OCI-LY1 (cell line): ENCODE data around the gene SFXN2.

ENCODE experiments used
- H2AFZ ChIP-seq: fragments of 200-600 bp; sonication (generic), shearing (Covaris generic); 2 replicates; pipeline ENCODE4 v1.6.0; 2014; ENCODE audit warnings: antibody characterized with exemption, mild to moderate bottlenecking, low read length
- H3F3A ChIP-seq: fragments of 200-600 bp; sonication (generic), shearing (Covaris generic); 2 replicates; pipeline ENCODE4 v1.6.0; 2014; ENCODE audit warnings: mild to moderate bottlenecking, antibody characterized with exemption, low read length, moderate library complexity; ENCODE audit not compliant: insufficient read depth
- H3K27ac ChIP-seq: fragments of 200-600 bp; sonication (generic); 2 replicates; pipeline ENCODE4 v1.5.1; 2014; ENCODE audit warnings: low read length, mixed run types, mild to moderate bottlenecking, low read depth; ENCODE audit not compliant: poor library complexity, severe bottlenecking
- H3K27me3 ChIP-seq: fragments of 200-600 bp; sonication (generic); 2 replicates; pipeline ENCODE4 v1.6.0; 2014; ENCODE audit warnings: antibody characterized with exemption, mild to moderate bottlenecking, low read length, moderate library complexity; ENCODE audit not compliant: insufficient read depth
- H3K36me3 ChIP-seq: fragments of 200-600 bp; sonication (generic); 2 replicates; pipeline ENCODE4 v1.6.1; 2014; ENCODE audit warnings: mild to moderate bottlenecking, antibody characterized with exemption, low read length, moderate library complexity, mixed read lengths; ENCODE audit not compliant: insufficient read depth
- H3K4me1 ChIP-seq: fragments of 200-600 bp; sonication (generic); 2 replicates; pipeline ENCODE4 v1.5.1; 2014; ENCODE audit warnings: mild to moderate bottlenecking, low read length, moderate library complexity; ENCODE audit not compliant: insufficient read depth, severe bottlenecking
- H3K4me2 ChIP-seq: fragments of 200-600 bp; sonication (generic), shearing (Covaris generic); 2 replicates; pipeline ENCODE4 v1.6.1; 2014; ENCODE audit warnings: low read length
- H3K4me3 ChIP-seq: fragments of 200-600 bp; sonication (generic); 2 replicates; pipeline ENCODE4 v1.5.1; 2014; ENCODE audit warnings: low read length, low read depth, mild to moderate bottlenecking, mixed read lengths; ENCODE audit not compliant: poor library complexity, severe bottlenecking
- H3K79me2 ChIP-seq: fragments of 200-600 bp; shearing (Covaris generic); 2 replicates; pipeline ENCODE4 v1.6.1; 2016; ENCODE audit warnings: mixed run types, low read length, mixed read lengths; ENCODE audit not compliant: insufficient read depth
- H3K9ac ChIP-seq: fragments of 200-600 bp; sonication (generic), shearing (Covaris generic); 2 replicates; pipeline ENCODE4 v1.6.1; 2014; ENCODE audit warnings: mild to moderate bottlenecking, low read length, mixed read lengths
- H3K9me2 ChIP-seq: fragments of 200-600 bp; sonication (generic), shearing (Covaris generic); 2 replicates; pipeline ENCODE4 v1.6.1; 2014; ENCODE audit warnings: low read depth, mild to moderate bottlenecking, low read length, mixed read lengths
- H3K9me3 ChIP-seq: fragments of 200-600 bp; shearing (Covaris generic); 2 replicates; pipeline ENCODE4 v1.6.1; 2014; ENCODE audit warnings: low read length, mixed read lengths
- H4K20me1 ChIP-seq: fragments of 200-600 bp; sonication (generic), shearing (Covaris generic); 2 replicates; pipeline ENCODE4 v1.6.0; 2016; ENCODE audit warnings: mild to moderate bottlenecking, low read length; ENCODE audit not compliant: insufficient read depth
- CTCF ChIP-seq: fragments of 200-600 bp; sonication (generic), shearing (Covaris generic); IDR thresholded peaks from 2 replicates; pipeline ENCODE4 v1.5.1; 2017; ENCODE audit warnings: mild to moderate bottlenecking, antibody characterized with exemption, low read length, moderate library complexity, mixed read lengths
- EZH2 ChIP-seq: fragments of 200-600 bp; sonication (generic), shearing (Covaris generic); IDR thresholded peaks from 2 replicates; pipeline ENCODE4 v1.8.0; 2017; ENCODE audit warnings: borderline replicate concordance, mixed run types, mild to moderate bottlenecking, antibody characterized with exemption, low read length, moderate library complexity, mixed read lengths

SFXN2 gene

GRCh38 chr10:102764470-102765161, 50.2 kb downstream of the SFXN2 start:
- Histone ChIP-seq H3F3A (no peaks in the 10 kb centered on the region), H3K9me2 (no peaks in the 10 kb centered on the region), H4K20me1 (no peaks in the 10 kb centered on the region), H2AFZ (no peak overlapping the region), H3K9me3 (no peaks in the 10 kb centered on the region), H3K36me3 (no peaks in the 10 kb centered on the region), H3K4me3 (no peak overlapping the region), H3K4me2 (no peak overlapping the region), H3K27ac (peak overlapping the region; percentile 57), H3K27me3 (no peaks in the 10 kb centered on the region), H3K79me2 (no peaks in the 10 kb centered on the region), H3K9ac (no peak overlapping the region), H3K4me1 (peaks cover 33% of the 10 kb centered on the region)
- TF ChIP-seq EZH2 (no peak), CTCF (no peak)

DNA sequence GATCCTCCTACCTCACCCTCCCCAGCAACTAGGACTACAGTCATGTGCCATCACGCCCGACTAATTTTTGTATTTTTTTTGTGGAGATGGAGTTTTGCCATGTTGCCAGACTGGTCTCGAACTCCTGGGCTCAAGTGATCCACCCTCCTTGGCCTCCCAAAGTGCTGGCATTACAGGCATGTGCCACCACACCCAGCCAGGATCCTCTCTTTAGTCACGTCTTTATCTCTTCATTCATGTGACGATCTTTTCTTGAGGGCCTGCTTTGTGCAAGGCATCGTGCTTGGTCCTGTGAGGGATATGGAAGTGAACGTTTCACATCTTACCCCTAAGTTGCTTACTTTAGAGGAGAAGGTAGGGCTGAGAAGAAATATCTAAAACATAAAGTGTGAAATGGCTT, 50.9 kb downstream of the SFXN2 start:
- Histone ChIP-seq H3K36me3 (no peaks in the 10 kb centered on the region), H3K79me2 (no peaks in the 10 kb centered on the region)

DNA sequence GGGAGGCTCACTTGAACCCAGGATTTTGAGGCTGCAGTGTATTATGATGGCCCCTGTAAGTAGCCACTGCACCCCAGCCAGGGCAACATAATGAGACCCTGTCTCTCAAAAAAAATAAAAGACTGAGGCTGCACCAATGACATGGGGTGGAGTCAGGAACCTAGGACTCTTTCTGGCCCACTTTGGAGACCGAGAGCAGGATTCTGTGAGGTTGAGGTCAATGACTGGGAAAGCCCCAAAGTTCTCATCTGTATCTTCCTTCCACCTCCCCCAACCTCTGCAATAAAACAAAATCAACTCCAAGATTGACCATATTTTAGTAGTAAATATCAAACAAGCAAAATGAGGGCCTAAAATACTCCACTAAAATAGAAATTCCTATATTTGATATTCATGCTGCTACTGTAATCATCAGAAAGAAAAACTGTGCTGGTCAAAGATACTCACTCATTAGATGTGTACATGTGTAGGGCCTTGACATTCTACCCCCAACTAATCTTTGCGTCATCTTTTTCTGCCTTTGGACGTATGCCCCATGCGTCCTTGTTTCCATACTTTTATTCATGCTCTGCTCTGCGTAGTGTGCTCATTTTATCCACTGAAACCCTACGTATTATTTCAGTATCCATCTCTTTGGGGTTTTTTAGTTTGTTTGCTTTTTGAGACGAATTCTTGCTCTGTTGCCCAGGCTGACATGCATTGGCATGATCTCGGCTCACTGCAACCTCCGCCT, 53.2 kb downstream of the SFXN2 start:
- peak overlapping the region; percentile 75 for H3K27ac ChIP-seq
- no peaks in the 10 kb centered on the region for H4K20me1 ChIP-seq
- H3K9me2 ChIP-seq: no peaks in the 10 kb centered on the region
- no peaks in the 10 kb centered on the region for H3K27me3 ChIP-seq
- H3K9ac ChIP-seq: no peak overlapping the region
- no peak overlapping the region for H3K4me3 ChIP-seq
- no peaks in the 10 kb centered on the region for H3K9me3 ChIP-seq
- no peaks in the 10 kb centered on the region for H3K36me3 ChIP-seq
- no peak overlapping the region for H3K4me2 ChIP-seq
- H3K4me1 ChIP-seq: peaks cover 42% of the 10 kb centered on the region
- TF ChIP-seq CTCF (no peak), EZH2 (no peak)
- no peaks in the 10 kb centered on the region for H3F3A ChIP-seq
- no peaks in the 10 kb centered on the region for H3K79me2 ChIP-seq
- H2AFZ ChIP-seq: no peak overlapping the region

More for the DNA sequence above, 50.9 kb downstream of the SFXN2 start:
- H3F3A ChIP-seq: no peaks in the 10 kb centered on the region
- no peak overlapping the region for H2AFZ ChIP-seq
- H3K27me3 ChIP-seq: no peaks in the 10 kb centered on the region
- peak overlapping the region; percentile 57 for H3K27ac ChIP-seq
- H3K9me3 ChIP-seq: no peaks in the 10 kb centered on the region
- TF ChIP-seq EZH2: no peak
- no peak for TF ChIP-seq CTCF
- no peaks in the 10 kb centered on the region for H3K9me2 ChIP-seq
- no peak overlapping the region for H3K9ac ChIP-seq
- no peaks in the 10 kb centered on the region for H4K20me1 ChIP-seq
- H3K4me1 ChIP-seq: peaks cover 33% of the 10 kb centered on the region
- H3K4me2 ChIP-seq: no peak overlapping the region
- no peak overlapping the region for H3K4me3 ChIP-seq
